ENCODE measurements around the gene ISCU.

The ISCU gene

DNA sequence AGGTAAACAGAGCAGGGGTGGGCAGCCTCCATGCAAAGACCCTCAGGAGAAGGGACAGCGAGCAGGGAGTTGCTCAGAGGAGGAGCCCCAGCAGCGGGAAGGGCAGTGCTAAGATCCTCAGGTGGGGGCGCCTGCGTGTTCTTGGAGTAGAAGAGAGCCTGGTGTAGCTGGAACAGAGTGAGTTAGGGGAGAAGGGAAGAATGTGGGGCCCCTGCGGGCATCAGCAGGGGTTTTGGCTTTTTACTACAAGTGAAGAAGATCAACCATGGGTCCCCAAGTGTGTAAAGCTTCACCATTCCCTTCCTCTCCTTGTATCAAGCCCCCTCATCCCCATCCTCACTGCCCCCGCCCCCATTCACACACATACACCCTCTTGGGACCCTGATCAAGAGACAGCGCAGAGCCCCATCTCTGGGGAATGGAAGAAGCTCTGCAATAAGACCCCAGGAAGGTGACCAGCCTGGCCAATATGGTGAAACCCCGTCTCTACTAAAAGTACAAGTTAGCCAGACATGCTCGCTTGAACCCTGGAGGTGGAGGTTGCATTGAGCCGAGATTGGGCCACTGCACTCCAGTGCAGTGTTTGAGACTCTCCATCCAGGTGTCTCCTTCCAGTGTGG lies 45.7 kb downstream of the ISCU start:
- DNase-seq (ENCODE audit: low read depth): no peak
- TF ChIP-seq CTCF (IDR thresholded peaks at IDR 0.05; ENCODE audit: control insufficient read depth, insufficient read depth, low read depth, low read length, missing control alignments): no peak
- no peak overlapping the region for H3K4me3 ChIP-seq (ENCODE audit: control insufficient read depth, low read depth, low read length)

DNA sequence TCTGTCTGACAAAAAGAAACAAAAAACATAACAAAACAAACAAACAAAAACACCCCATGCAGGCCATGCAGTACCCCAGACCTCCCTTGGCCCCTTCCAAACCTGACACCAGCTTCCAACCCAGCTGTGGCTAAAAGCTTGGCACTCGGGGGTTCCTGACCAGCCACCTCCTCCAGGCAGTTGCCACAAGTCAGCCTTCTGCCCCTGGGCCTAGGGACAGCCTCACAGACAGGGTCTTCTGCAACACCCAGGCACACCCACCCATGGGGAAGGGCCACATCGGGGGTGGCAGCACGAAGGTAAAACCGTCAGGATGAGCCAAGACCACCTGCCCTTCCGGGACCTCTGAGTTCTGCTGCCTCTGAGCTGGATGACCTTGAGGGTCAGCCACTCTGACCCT lies 46.2 kb downstream of the ISCU start:
- H3K4me3 ChIP-seq (ENCODE audit: control insufficient read depth, low read depth, low read length): no peak overlapping the region
- no peak for TF ChIP-seq CTCF (IDR thresholded peaks at IDR 0.05; ENCODE audit: control insufficient read depth, insufficient read depth, low read depth, low read length, missing control alignments)
- DNase-seq (ENCODE audit: low read depth): no peak

DNA sequence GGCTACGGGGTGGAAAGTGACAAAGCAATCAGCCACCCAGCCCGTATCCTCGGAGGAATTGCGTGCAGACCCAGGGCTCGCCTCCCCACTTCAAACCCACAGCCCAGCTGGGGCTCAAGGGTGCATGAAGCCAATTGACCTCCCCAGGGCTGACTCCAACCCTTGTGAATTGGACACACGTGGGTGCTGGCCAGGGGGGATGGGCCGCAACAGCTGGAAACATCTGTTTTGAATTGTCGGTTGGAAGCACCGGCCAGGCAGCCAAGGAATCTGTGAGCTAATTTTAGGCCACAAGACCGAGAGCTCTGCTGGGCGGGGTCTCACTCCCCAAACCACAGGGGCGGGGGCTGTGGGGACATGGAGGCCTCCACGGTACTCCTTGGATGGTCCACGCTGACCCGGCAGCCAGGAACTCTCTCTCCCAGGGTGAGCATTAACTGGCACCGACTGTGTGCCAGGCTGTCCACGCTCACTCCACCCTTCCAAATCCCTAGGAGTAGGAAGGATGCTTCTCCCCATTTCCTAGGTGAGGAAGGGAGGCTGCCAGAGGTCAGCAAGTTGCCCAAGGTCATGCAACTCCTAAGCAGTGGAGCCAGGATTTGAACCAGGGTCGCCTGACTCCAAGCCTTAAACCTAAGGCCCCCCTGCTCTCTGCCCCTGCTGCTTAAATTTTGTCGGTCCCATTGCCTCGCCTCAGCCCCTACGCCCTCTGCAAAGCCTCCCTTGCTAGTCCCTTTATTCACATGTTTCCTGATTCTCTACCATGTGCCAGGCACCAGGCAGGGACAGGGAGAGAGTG lies 47.3 kb downstream of the ISCU start:
- peak; percentile 80 for DNase-seq (ENCODE audit: low read depth)
- no peak overlapping the region for H3K4me3 ChIP-seq (ENCODE audit: control insufficient read depth, low read depth, low read length)
- no peak for TF ChIP-seq CTCF (IDR thresholded peaks at IDR 0.05; ENCODE audit: control insufficient read depth, insufficient read depth, low read depth, low read length, missing control alignments)

GRCh38 chr12:108610336-108610815 lies 48.0 kb downstream of the ISCU start:
- DNase-seq (ENCODE audit: low read depth): no peak
- TF ChIP-seq CTCF (IDR thresholded peaks at IDR 0.05; ENCODE audit: control insufficient read depth, insufficient read depth, low read depth, low read length, missing control alignments): no peak
- no peak overlapping the region for H3K4me3 ChIP-seq (ENCODE audit: control insufficient read depth, low read depth, low read length)

DNA sequence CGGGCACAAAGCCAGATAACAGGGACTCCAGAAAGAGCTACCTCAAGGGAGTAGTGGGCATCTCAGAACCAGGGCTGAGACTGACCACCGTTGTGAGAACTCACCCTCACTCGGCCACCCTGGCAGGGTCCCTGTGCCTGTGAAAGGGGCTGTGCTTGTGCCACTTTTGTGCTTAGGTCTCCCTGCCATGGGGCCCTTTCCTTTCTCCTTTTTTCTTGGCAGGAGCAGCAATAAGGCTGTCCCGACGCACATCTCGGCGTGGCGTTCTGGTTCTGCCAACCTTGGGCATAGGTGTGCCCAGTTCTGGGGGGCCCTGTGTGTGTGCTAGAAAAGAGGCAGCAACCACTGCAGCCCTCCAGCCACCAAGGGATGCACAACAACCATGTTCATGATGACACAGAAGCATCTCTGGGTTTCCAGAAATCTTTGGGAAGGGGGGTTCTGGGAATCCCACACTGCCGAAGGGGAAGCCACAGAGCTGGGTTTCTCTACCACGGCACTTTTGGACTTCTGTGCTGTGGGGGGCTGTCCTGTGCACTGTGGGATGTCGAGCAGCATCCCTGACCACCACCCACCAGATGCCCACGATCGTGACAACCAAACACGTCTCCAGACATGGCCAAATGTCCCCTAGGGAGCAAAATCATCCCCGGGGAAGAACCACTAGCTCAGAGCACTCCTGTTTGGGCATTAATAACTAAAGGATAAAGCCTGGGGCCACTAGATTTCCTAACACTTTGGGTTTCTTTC lies 48.6 kb downstream of the ISCU start:
- TF ChIP-seq CTCF (IDR thresholded peaks at IDR 0.05; ENCODE audit: control insufficient read depth, insufficient read depth, low read depth, low read length, missing control alignments): no peak
- H3K4me3 ChIP-seq (ENCODE audit: control insufficient read depth, low read depth, low read length): no peak overlapping the region
- no peak for DNase-seq (ENCODE audit: low read depth)

DNA sequence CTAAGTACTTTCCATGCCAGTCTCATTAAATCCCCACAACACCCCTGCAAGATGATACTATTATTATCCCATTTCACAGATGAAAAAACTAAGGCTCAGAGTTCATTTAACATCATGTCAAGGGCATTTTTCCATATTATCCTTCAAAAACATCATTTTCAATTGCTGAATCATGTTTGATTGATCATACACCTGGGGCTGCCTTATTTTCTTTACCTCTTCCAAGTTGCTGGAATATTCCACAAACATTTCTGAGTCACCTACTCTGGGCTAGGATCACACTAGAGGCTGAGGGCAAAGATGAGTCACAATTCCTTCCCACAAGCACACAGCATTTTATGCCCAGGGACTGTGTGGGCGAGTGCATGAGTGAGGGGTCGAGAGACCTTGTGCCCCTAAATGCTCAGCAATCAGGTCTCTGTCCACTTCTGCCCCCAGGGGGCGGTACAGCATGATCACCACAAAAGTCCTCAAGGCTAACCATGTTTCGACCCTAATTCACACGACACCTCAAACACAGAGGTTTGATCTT lies 49.6 kb downstream of the ISCU start:
- peak; percentile 73 for DNase-seq (ENCODE audit: low read depth)
- TF ChIP-seq CTCF (IDR thresholded peaks at IDR 0.05; ENCODE audit: control insufficient read depth, insufficient read depth, low read depth, low read length, missing control alignments): peak; percentile 47
- H3K4me3 ChIP-seq (ENCODE audit: control insufficient read depth, low read depth, low read length): no peak overlapping the region

All from AG09309 (cell line).